IMR-90 (cell line): ENCODE results near the gene WNT11. TPM values are rescaled to one million over a fixed set of nuclear protein-coding genes. Genes with fewer than 3 reads are reported as not detected.

Experiments used
- ATAC-seq: fragments of 200-7000 bp; cut with Tn5 transposase; 2 replicates; pipeline ENCODE4 v1.9.1; 2020; ENCODE audit warnings: low read depth, mild to moderate bottlenecking, moderate library complexity
- BruUV-seq: library from RNA; stranded (reverse); fragments of 400-500 nt; replicated peaks from 2 replicates; lab custom pipeline; 2021; lab: Mats Ljungman, UMichigan
- CTCF ChIA-PET: fragments of 300-600 bp; formaldehyde crosslinking; extraction: SDS; loops from one replicate; lab custom pipeline; 2021; ENCODE audit warnings: antibody characterized with exemption; lab: Yijun Ruan, JAX
- POLR2A ChIA-PET: fragments of 300-600 bp; sonication (Branson Sonifier 250); formaldehyde crosslinking; loops from one replicate; lab custom pipeline; 2022; ENCODE audit warnings: antibody characterized with exemption; ENCODE audit not compliant: unreplicated experiment; lab: Charles Lee
- DNase-seq: peaks from one replicate; pipeline ENCODE4 v3.0.0; 2013
- H2AFZ ChIP-seq: replicated peaks from 2 replicates; pipeline ENCODE3; 2013; ENCODE audit warnings: low read length, mild to moderate bottlenecking; ENCODE audit not compliant: poor library complexity
- H2AK5ac ChIP-seq: 2 replicates; pipeline ENCODE4 v1.6.1; 2013; ENCODE audit warnings: low read depth, low read length, inconsistent platforms
- H2AK9ac ChIP-seq: replicated peaks from 2 replicates; pipeline ENCODE3; 2013; ENCODE audit warnings: mild to moderate bottlenecking, low read depth, low read length, moderate library complexity; ENCODE audit not compliant: poor library complexity
- H2BK120ac ChIP-seq: 2 replicates; pipeline ENCODE4 v1.6.1; 2013; ENCODE audit warnings: low read depth, low read length, inconsistent platforms
- H2BK15ac ChIP-seq: 3 replicates; pipeline ENCODE4 v1.6.1; 2013; ENCODE audit warnings: low read depth, low read length, inconsistent platforms
- H2BK20ac ChIP-seq: 2 replicates; pipeline ENCODE4 v1.6.1; 2013; ENCODE audit warnings: low read depth, mild to moderate bottlenecking, inconsistent platforms, low read length, moderate library complexity
- H2BK5ac ChIP-seq: 2 replicates; pipeline ENCODE4 v1.6.1; 2013; ENCODE audit warnings: mild to moderate bottlenecking, low read depth, low read length, inconsistent platforms; ENCODE audit not compliant: poor library complexity, severe bottlenecking
- H3K14ac ChIP-seq: replicated peaks from 2 replicates; pipeline ENCODE4 v1.6.1; 2013; ENCODE audit warnings: low read depth, low read length, inconsistent platforms
- H3K18ac ChIP-seq: 2 replicates; pipeline ENCODE4 v1.6.1; 2013; ENCODE audit warnings: low read depth, low read length, control low read depth
- H3K23ac ChIP-seq: 2 replicates; pipeline ENCODE4 v1.6.1; 2013; ENCODE audit warnings: low read depth, low read length, inconsistent platforms
- H3K27ac ChIP-seq: 2 replicates; pipeline ENCODE4 v1.5.1; 2013; ENCODE audit warnings: mild to moderate bottlenecking, control low read depth, low read length; ENCODE audit not compliant: insufficient read depth
- H3K27me3 ChIP-seq: 2 replicates; pipeline ENCODE4 v1.6.1; 2013; ENCODE audit warnings: low read length; ENCODE audit not compliant: control insufficient read depth, insufficient read depth
- H3K36me3 ChIP-seq: 2 replicates; pipeline ENCODE4 v1.6.1; 2013; ENCODE audit warnings: low read length, mixed read lengths; ENCODE audit not compliant: control insufficient read depth, insufficient read depth
- H3K4ac ChIP-seq: 2 replicates; pipeline ENCODE4 v1.6.1; 2013; ENCODE audit warnings: low read depth, low read length, inconsistent platforms
- H3K4me1 ChIP-seq: 2 replicates; pipeline ENCODE4 v1.6.1; 2013; ENCODE audit warnings: low read length, mixed read lengths; ENCODE audit not compliant: control insufficient read depth, insufficient read depth
- H3K4me2 ChIP-seq: 2 replicates; pipeline ENCODE4 v1.6.1; 2013; ENCODE audit warnings: low read depth, mild to moderate bottlenecking, control low read depth, low read length, moderate library complexity
- H3K4me3 ChIP-seq: 2 replicates; pipeline ENCODE4 v1.5.1; 2013; ENCODE audit warnings: low read depth, mild to moderate bottlenecking, control low read depth, low read length, moderate library complexity; ENCODE audit not compliant: insufficient read depth
- H3K56ac ChIP-seq: 2 replicates; pipeline ENCODE4 v1.6.1; 2013; ENCODE audit warnings: low read length, inconsistent platforms; ENCODE audit not compliant: insufficient read depth; ENCODE audit errors: extremely low read depth
- H3K79me1 ChIP-seq, 2 experiments: 2 replicates each; pipeline ENCODE4 v1.6.1; 2013; ENCODE audit warnings: low read length in 2 of 2, inconsistent platforms in 1 of 2, low read depth in 1 of 2
- H3K9ac ChIP-seq: 2 replicates; pipeline ENCODE4 v1.6.1; 2013; ENCODE audit warnings: low read depth, low read length, control low read depth
- H3K9me1 ChIP-seq: 2 replicates; pipeline ENCODE4 v1.6.1; 2013; ENCODE audit warnings: low read length, inconsistent platforms; ENCODE audit not compliant: insufficient read depth
- H3K9me3 ChIP-seq: 2 replicates; pipeline ENCODE4 v1.6.1; 2013; ENCODE audit warnings: low read length; ENCODE audit not compliant: control insufficient read depth, insufficient read depth
- H4K20me1 ChIP-seq: 2 replicates; pipeline ENCODE4 v1.6.1; 2013; ENCODE audit warnings: low read length, inconsistent platforms; ENCODE audit not compliant: insufficient read depth
- H4K5ac ChIP-seq: 2 replicates; pipeline ENCODE4 v1.6.1; 2013; ENCODE audit warnings: mild to moderate bottlenecking, low read depth, low read length, control low read depth
- H4K8ac ChIP-seq, 2 experiments: 2 replicates each; pipeline ENCODE4 v1.6.1; 2013; ENCODE audit warnings: low read depth in 2 of 2, low read length in 2 of 2, control low read depth in 1 of 2, inconsistent platforms in 1 of 2
- H4K91ac ChIP-seq: 2 replicates; pipeline ENCODE4 v1.6.1; 2013; ENCODE audit warnings: low read depth, low read length, inconsistent platforms; ENCODE audit not compliant: insufficient read depth
- BHLHE40 ChIP-seq: fragments of 150-350 bp; IDR thresholded peaks from 2 replicates; pipeline ENCODE4 v1.6.1; 2016; ENCODE audit warnings: mild to moderate bottlenecking, low read depth, low read length
- CEBPB ChIP-seq: IDR thresholded peaks from 2 replicates; pipeline ENCODE4 v1.6.1; 2012; ENCODE audit warnings: low read depth, low read length, improper control_type of control experiment
- CHD1 ChIP-seq: IDR thresholded peaks from 2 replicates; pipeline ENCODE4 v1.6.1; 2012; ENCODE audit warnings: low read depth, low read length, improper control_type of control experiment
- FOS ChIP-seq: fragments of 150-350 bp; IDR thresholded peaks from 2 replicates; pipeline ENCODE4 v1.6.1; 2016; ENCODE audit warnings: low read depth, low read length
- MAFK ChIP-seq: IDR thresholded peaks from 2 replicates; pipeline ENCODE4 v1.6.1; 2012; ENCODE audit warnings: low read depth, low read length, improper control_type of control experiment
- MAZ ChIP-seq: IDR thresholded peaks from 2 replicates; pipeline ENCODE4 v1.6.1; 2012; ENCODE audit warnings: low read depth, mild to moderate bottlenecking, low read length, improper control_type of control experiment, moderate library complexity, borderline replicate concordance
- POLR2A ChIP-seq: IDR thresholded peaks from 2 replicates; pipeline ENCODE4 v1.6.1; 2012; ENCODE audit warnings: mild to moderate bottlenecking, low read depth, low read length
- RAD21 ChIP-seq: IDR thresholded peaks from 2 replicates; pipeline ENCODE4 v1.6.1; 2012; ENCODE audit warnings: low read length, improper control_type of control experiment
- RCOR1 ChIP-seq: IDR thresholded peaks from 2 replicates; pipeline ENCODE4 v1.6.1; 2012; ENCODE audit warnings: mild to moderate bottlenecking, low read length, improper control_type of control experiment; ENCODE audit not compliant: insufficient replicate concordance
- RFX5 ChIP-seq: IDR thresholded peaks from 2 replicates; pipeline ENCODE4 v1.8.0; 2012; ENCODE audit warnings: low read depth, mild to moderate bottlenecking, low read length, moderate library complexity
- SMC3 ChIP-seq: fragments of 150-350 bp; IDR thresholded peaks from 2 replicates; pipeline ENCODE4 v1.6.1; 2016; ENCODE audit warnings: low read depth, mild to moderate bottlenecking, antibody characterized with exemption, low read length, moderate library complexity
- WGBS, 2 experiments: methylation state at CpG; one replicate each; pipeline versions ENCODE4 v1.1.5 to v1.1.7; 2013; ENCODE audit warnings: missing lambda C conversion rate in 2 of 2; ENCODE audit not compliant: insufficient read length in 1 of 2; ENCODE audit errors: extremely low coverage in 2 of 2; 5-methylcytosine and 5-hydroxymethylcytosine counted together
- dilution Hi-C: fragments of 300-500 bp; cut with HindIII; formaldehyde crosslinking; loops from one replicate; pipeline ENCODE4 v1.14.3; 2018; ENCODE audit warnings: low sequenced_read_pairs; ENCODE audit not compliant: unreplicated experiment
- in situ Hi-C: fragments of 300-500 bp; cut with MboI; formaldehyde crosslinking; loops from 3 replicates; pipeline ENCODE4 v1.14.3; 2019; ENCODE audit warnings: low sequenced_read_pairs, inconsistent platforms, mixed read lengths
- intact Hi-C: fragments of 100-400 bp; cut with micrococcal nuclease; formaldehyde crosslinking; loops from 2 replicates; pipeline ENCODE4 v1.10.0; 2022
- polyA plus RNA-seq, 3 experiments: library from polyadenylated mRNA; depleted of rRNA; stranded (reverse); fragments of >200 nt; gene quantifications; 2 replicates each; pipeline ENCODE4 v1.2.3, GENCODE V29; 2012; ENCODE audit warnings: low replicate concordance in 1 of 3
- total RNA-seq: library from RNA; depleted of rRNA; stranded (reverse); fragments of >200 nt; gene quantifications from 2 replicates; pipeline ENCODE4 v1.2.3, GENCODE V29; 2012
- TF ChIP-seq, protein P1 (sequence below): conservative IDR thresholded peaks from 2 replicates; pipeline ENCODE4 v1.5.1; 2012; ENCODE audit warnings: mild to moderate bottlenecking, low read depth, low read length, improper control_type of control experiment
- TF ChIP-seq, protein P2 (sequence below): fragments of 150-350 bp; IDR thresholded peaks from 2 replicates; pipeline ENCODE4 v1.6.1; 2017; ENCODE audit warnings: mild to moderate bottlenecking, antibody characterized with exemption, low read length, low read depth
- TF ChIP-seq, protein P3 (sequence below): fragments of 150-350 bp; IDR thresholded peaks from 2 replicates; pipeline ENCODE4 v1.6.1; 2016; ENCODE audit warnings: low read depth, mild to moderate bottlenecking, low read length, moderate library complexity, borderline replicate concordance

The WNT11 gene
- total and polyA plus RNA-seq, 2 of the 4 experiments (the other 2 are of a cell fraction) = 0.10 TPM; not detected in 1

DNA sequence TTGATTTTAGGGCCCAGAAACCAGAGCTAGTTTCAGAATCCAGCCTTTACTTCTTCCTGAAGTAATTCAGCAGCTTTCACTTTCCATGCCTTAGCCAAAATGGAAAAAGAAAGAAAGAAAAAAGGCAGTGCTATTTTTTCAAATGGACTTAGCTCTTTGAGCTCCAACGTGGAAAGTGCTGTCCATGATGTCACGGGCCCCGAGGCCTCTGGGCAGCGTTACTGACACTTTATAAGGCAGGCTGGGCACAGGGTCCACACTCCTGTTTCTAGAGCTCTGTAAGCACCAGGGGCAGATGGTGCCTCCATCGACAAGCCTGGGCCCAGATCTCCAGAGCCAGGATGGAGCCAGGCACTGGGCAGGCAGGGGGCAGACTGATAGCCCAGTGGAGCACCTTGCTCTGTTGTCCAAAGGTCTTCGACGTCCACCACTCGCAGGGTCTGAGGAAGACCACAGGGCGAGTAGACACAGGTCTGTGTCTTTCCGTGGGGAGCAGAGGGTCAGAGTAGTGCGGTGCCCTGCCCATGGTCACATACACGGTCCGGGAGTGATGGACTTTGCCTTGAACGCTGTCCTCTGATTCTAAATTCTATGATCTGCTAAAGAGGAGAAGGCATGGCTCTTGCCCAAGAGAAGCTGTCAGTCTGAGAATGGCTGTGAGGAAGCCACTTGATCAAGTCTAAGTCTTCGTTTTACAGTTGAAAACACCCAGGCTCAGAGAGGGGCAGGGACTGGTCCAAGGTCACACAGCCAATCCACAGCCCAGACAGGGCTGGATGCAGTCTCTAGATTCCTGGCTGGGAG lies 22.0 kb upstream of the WNT11 start:
- Histone ChIP-seq H2AFZ (no peak overlapping the region), H3K4me1 (no peaks in the 10 kb centered on the region), H3K14ac (no peak overlapping the region), H3K36me3 (no peaks in the 10 kb centered on the region), H2BK15ac (no peak overlapping the region), H2AK5ac (no peak overlapping the region), H2BK5ac (no peak overlapping the region), H3K79me1 (no peaks in the 10 kb centered on the region), H3K56ac (no peak overlapping the region), H4K5ac (no peak overlapping the region), H3K9ac (no peak overlapping the region), H3K4ac (no peak overlapping the region), H4K8ac (no peak overlapping the region), H3K9me1 (no peaks in the 10 kb centered on the region), H3K27ac (no peak overlapping the region), H4K91ac (no peak overlapping the region), H3K9me3 (no peaks in the 10 kb centered on the region), H2AK9ac (no peak overlapping the region), H2BK120ac (no peak overlapping the region), H2BK20ac (no peak overlapping the region), H3K18ac (no peak overlapping the region), H3K27me3 (peaks cover 37% of the 10 kb centered on the region), H3K23ac (no peak overlapping the region), H4K20me1 (no peaks in the 10 kb centered on the region), H3K4me3 (no peak overlapping the region), H3K4me2 (no peak overlapping the region)
- DNase-seq (no peak), ATAC-seq (no peak)
- in situ Hi-C loops = no loop called here
- intact Hi-C loops = no loop called here
- 81% methylated on average over 7 of the region's 15 CpGs; no CpG with 5 or more reads in 1 of the 2 experiments for WGBS, 2 experiments
- dilution Hi-C loops = no loop called here
- POLR2A ChIA-PET = no interaction called here
- TF ChIP-seq POLR2A = no peak
- no peak for TF ChIP-seq FOS
- TF ChIP-seq, protein P1, sequence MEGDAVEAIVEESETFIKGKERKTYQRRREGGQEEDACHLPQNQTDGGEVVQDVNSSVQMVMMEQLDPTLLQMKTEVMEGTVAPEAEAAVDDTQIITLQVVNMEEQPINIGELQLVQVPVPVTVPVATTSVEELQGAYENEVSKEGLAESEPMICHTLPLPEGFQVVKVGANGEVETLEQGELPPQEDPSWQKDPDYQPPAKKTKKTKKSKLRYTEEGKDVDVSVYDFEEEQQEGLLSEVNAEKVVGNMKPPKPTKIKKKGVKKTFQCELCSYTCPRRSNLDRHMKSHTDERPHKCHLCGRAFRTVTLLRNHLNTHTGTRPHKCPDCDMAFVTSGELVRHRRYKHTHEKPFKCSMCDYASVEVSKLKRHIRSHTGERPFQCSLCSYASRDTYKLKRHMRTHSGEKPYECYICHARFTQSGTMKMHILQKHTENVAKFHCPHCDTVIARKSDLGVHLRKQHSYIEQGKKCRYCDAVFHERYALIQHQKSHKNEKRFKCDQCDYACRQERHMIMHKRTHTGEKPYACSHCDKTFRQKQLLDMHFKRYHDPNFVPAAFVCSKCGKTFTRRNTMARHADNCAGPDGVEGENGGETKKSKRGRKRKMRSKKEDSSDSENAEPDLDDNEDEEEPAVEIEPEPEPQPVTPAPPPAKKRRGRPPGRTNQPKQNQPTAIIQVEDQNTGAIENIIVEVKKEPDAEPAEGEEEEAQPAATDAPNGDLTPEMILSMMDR = no peak
- no peak for TF ChIP-seq RCOR1
- no peak for TF ChIP-seq SMC3
- no peak for TF ChIP-seq CHD1
- TF ChIP-seq RAD21 = no peak
- TF ChIP-seq, protein P2, sequence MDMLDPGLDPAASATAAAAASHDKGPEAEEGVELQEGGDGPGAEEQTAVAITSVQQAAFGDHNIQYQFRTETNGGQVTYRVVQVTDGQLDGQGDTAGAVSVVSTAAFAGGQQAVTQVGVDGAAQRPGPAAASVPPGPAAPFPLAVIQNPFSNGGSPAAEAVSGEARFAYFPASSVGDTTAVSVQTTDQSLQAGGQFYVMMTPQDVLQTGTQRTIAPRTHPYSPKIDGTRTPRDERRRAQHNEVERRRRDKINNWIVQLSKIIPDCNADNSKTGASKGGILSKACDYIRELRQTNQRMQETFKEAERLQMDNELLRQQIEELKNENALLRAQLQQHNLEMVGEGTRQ = no peak
- TF ChIP-seq MAFK = no peak
- TF ChIP-seq RFX5 = no peak
- TF ChIP-seq, protein P3, sequence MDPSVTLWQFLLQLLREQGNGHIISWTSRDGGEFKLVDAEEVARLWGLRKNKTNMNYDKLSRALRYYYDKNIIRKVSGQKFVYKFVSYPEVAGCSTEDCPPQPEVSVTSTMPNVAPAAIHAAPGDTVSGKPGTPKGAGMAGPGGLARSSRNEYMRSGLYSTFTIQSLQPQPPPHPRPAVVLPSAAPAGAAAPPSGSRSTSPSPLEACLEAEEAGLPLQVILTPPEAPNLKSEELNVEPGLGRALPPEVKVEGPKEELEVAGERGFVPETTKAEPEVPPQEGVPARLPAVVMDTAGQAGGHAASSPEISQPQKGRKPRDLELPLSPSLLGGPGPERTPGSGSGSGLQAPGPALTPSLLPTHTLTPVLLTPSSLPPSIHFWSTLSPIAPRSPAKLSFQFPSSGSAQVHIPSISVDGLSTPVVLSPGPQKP = no peak
- no peak for TF ChIP-seq BHLHE40
- TF ChIP-seq MAZ = no peak
- TF ChIP-seq CEBPB = no peak
- BruUV-seq = no TSS peak
- CTCF ChIA-PET = no interaction called here
